Muscle layer of duodenum (tissue), 2 donors: ENCODE data around the gene ANKS1B.
A peak's percentile ranks its signal among the peaks of the same experiment; 100 is the strongest.

ENCODE experiments used
- H3K27ac ChIP-seq: one replicate; pipeline ENCODE4 v1.7.0; 2013; ENCODE audit warnings: mild to moderate bottlenecking, low read length
- H3K27me3 ChIP-seq: one replicate; pipeline ENCODE4 v1.7.0; 2013; ENCODE audit warnings: low read depth, mild to moderate bottlenecking, control low read depth, low read length
- H3K36me3 ChIP-seq, 2 donors: one replicate each; pipeline ENCODE4 v1.7.0; 2013; ENCODE audit warnings: low read length in 2 of 2, control low read depth in 1 of 2, mild to moderate bottlenecking in 1 of 2; ENCODE audit not compliant: insufficient read depth in 2 of 2, control insufficient read depth in 1 of 2
- H3K4me1 ChIP-seq, 2 donors: one replicate each; pipeline ENCODE4 v1.7.0; 2013; ENCODE audit warnings: low read length in 2 of 2, mild to moderate bottlenecking in 2 of 2, control low read depth in 1 of 2, moderate library complexity in 1 of 2; ENCODE audit not compliant: insufficient read depth in 2 of 2, control insufficient read depth in 1 of 2
- H3K4me3 ChIP-seq, 2 donors: one replicate each; pipeline ENCODE4 v1.7.0; 2013; ENCODE audit warnings: low read length in 2 of 2, low read depth in 1 of 2, mild to moderate bottlenecking in 1 of 2
- H3K9me3 ChIP-seq, 2 donors: one replicate each; pipeline ENCODE4 v1.7.0; 2013; ENCODE audit warnings: low read length in 2 of 2, control low read depth in 1 of 2, mild to moderate bottlenecking in 1 of 2; ENCODE audit not compliant: control insufficient read depth in 1 of 2
- donor health status: healthy.

Gene ANKS1B

DNA sequence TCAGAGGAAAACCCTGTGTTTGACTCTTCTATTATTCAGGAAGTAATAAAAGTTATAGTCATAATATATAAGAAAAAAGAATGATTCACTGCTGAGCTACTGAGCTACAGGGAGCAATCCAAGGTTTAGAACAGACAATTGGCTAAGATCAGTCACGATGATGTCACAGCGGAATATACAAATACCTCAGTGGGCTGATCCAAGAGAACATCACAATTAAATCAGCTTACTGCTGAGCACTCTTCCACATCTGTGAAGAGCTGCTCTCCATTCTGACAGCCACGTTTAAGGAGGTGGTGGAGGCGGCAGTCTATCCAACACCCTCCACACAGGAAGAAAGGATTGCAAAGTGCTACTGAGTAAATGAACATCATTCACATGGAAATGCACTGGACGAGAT lies 1068.6 kb downstream of the ANKS1B start:
- no peak overlapping the region for H3K27ac ChIP-seq
- no peak overlapping the region for H3K4me3 ChIP-seq
- H3K9me3 ChIP-seq = no peaks in the 10 kb centered on the region
- no peaks in the 10 kb centered on the region for H3K4me1 ChIP-seq
- no peaks in the 10 kb centered on the region for H3K36me3 ChIP-seq
- H3K27me3 ChIP-seq = no peaks in the 10 kb centered on the region

GRCh38 chr12:98912401-98912974 lies 1072.2 kb downstream of the ANKS1B start:
- Histone ChIP-seq H3K36me3 (no peaks in the 10 kb centered on the region), H3K4me1 (no peaks in the 10 kb centered on the region), H3K9me3 (no peaks in the 10 kb centered on the region), H3K27me3 (no peaks in the 10 kb centered on the region), H3K27ac (no peak overlapping the region), H3K4me3 (no peak overlapping the region)

DNA sequence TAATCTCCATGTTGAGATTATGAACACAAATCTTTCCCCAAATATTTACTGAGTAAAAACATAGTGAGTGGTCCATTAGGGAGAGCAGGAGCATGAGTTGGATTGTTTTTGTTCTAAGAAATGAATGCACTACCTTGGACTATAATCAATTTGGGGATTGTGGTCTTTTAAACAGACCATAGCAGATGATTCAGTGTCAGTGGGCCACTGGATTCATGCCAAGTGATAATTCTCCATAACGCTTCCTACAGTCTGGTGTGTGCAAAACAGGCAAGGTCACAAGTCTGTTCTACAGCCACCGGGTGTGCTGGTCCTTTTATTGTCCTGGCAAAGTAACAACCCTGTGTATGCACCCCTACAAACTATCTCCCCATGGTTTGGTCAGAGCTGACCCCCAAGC lies 1073.3 kb downstream of the ANKS1B start:
- Histone ChIP-seq H3K9me3 (no peaks in the 10 kb centered on the region), H3K27me3 (no peaks in the 10 kb centered on the region), H3K4me3 (no peak overlapping the region), H3K4me1 (no peaks in the 10 kb centered on the region), H3K27ac (no peak overlapping the region), H3K36me3 (no peaks in the 10 kb centered on the region)

- Histone ChIP-seq H3K27ac (no peak overlapping the region), H3K4me1 (no peaks in the 10 kb centered on the region), H3K4me3 (no peak overlapping the region), H3K27me3 (no peaks in the 10 kb centered on the region), H3K36me3 (no peaks in the 10 kb centered on the region), H3K9me3 (no peaks in the 10 kb centered on the region)
These were observed 1075.0 kb downstream of the ANKS1B start for GRCh38 chr12:98909746-98910145.

DNA sequence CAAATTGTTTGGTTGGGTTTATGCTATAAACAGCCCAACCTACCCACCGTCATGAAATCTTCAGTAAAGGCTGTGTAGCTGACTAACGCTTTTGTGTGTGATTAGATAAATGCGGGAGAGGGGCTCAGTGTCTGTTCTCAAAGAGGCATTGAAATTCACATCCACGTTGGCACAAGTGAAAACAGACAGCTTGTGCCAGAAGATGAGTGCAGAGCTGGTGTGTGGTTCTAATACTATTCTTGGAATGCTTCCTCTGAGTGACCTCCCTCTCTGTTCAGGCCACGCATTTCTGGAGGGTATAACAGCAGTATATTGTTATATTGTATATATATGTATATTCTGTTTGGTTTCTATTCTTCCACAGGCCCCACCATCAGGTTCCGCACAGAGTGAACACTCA lies 1075.9 kb downstream of the ANKS1B start:
- Histone ChIP-seq H3K9me3 (no peaks in the 10 kb centered on the region), H3K27me3 (no peaks in the 10 kb centered on the region), H3K36me3 (no peaks in the 10 kb centered on the region), H3K27ac (no peak overlapping the region), H3K4me3 (no peak overlapping the region), H3K4me1 (no peaks in the 10 kb centered on the region)

GRCh38 chr12:98903875-98904274 lies 1080.9 kb downstream of the ANKS1B start:
- Histone ChIP-seq H3K27me3 (no peaks in the 10 kb centered on the region), H3K36me3 (no peaks in the 10 kb centered on the region), H3K4me3 (no peak overlapping the region), H3K27ac (no peak overlapping the region), H3K9me3 (no peaks in the 10 kb centered on the region), H3K4me1 (no peaks in the 10 kb centered on the region)

DNA sequence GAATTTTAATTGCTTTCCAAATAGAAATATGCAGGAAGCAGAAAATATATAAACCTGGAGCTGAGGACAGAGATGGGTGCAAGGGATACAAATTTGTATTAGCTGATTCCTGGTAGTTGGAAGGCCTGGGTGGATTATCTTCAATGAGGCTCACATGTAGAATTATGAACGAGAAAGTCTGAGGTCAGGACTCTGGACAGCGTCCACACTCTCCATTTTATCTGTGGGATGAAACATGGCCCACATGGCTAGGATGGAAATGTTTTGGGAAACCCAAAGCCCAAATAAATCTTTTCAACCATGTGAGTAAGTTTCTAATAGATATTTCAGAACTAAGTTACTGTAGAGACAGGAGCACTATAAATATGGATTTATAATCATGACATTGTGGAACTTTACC lies 1083.5 kb downstream of the ANKS1B start:
- Histone ChIP-seq H3K27ac (no peak overlapping the region), H3K4me3 (no peak overlapping the region), H3K4me1 (no peaks in the 10 kb centered on the region), H3K27me3 (peaks cover 14% of the 10 kb centered on the region), H3K9me3 (no peaks in the 10 kb centered on the region), H3K36me3 (no peaks in the 10 kb centered on the region)

DNA sequence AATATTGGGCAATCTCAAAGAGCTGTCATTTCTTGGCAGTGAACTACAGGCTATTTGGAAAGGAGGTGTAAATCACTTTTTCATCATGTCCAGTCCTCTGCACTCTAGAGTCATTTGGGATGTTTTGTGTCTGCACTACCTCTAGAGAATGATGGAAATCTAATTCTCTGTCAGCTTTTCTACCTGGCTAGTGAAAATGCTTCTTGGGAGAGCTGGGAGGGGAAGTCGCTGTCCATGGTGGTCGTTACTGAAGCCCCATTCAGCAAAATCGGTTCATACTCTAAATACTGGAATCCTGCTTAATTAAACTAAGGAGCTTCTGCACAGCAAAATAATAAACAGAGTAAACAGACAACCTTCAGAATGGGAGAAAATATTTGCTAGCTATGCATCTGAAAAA lies 1087.8 kb downstream of the ANKS1B start:
- Histone ChIP-seq H3K9me3 (no peaks in the 10 kb centered on the region), H3K27me3 (peaks cover 29% of the 10 kb centered on the region), H3K4me3 (no peak overlapping the region), H3K27ac (no peak overlapping the region), H3K4me1 (peaks cover 0 to 19% of the 10 kb centered on the region in 2 donors), H3K36me3 (no peaks in the 10 kb centered on the region)

- Histone ChIP-seq H3K4me3 (peak overlapping the region in 1 of 2 donors; percentile 66), H3K27ac (no peak overlapping the region), H3K4me1 (peaks cover 0 to 19% of the 10 kb centered on the region in 2 donors), H3K36me3 (no peaks in the 10 kb centered on the region), H3K9me3 (no peaks in the 10 kb centered on the region), H3K27me3 (peaks cover 29% of the 10 kb centered on the region)
These were observed 1089.6 kb downstream of the ANKS1B start for GRCh38 chr12:98895086-98895651.

DNA sequence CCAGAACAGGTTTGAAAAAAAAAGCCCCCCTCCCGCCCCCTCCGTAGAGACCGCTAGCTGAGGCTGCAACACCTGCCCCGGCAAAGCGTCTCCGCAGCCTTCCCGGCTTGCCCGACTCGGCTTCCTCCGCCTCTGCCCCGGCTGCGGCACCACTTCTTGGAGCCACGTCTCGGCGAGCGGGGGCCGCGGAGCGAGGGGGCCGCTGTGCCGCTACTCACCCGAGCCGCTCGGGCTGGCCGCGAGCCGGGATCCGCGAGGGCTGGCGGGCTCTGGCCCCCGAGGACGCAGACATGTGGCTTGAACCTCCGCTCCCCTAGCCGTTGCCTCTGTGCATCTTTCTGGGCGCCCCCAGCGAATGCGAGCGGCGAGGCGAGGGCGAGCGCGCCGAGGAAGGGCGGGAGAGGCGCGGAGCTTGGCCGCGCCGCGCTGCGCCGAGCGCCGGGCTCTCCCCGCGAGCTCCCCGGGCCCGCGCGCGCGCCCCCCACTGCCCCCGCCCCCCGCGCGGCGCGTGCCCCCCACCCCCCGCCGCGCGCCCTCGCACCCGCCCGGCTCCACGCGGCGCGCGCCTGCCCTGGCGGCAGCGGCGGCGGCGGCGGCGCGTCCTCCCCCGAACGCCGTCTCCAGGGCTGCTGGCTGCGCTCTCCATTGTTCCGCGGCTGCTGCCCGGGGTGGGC lies 1090.2 kb downstream of the ANKS1B start:
- H3K36me3 ChIP-seq = no peaks in the 10 kb centered on the region
- H3K4me1 ChIP-seq = peaks cover 0 to 19% of the 10 kb centered on the region in 2 donors
- peak overlapping the region in 1 of 2 donors; percentile 66 for H3K4me3 ChIP-seq
- H3K9me3 ChIP-seq = no peaks in the 10 kb centered on the region
- H3K27me3 ChIP-seq = peaks cover 29% of the 10 kb centered on the region
- no peak overlapping the region for H3K27ac ChIP-seq

DNA sequence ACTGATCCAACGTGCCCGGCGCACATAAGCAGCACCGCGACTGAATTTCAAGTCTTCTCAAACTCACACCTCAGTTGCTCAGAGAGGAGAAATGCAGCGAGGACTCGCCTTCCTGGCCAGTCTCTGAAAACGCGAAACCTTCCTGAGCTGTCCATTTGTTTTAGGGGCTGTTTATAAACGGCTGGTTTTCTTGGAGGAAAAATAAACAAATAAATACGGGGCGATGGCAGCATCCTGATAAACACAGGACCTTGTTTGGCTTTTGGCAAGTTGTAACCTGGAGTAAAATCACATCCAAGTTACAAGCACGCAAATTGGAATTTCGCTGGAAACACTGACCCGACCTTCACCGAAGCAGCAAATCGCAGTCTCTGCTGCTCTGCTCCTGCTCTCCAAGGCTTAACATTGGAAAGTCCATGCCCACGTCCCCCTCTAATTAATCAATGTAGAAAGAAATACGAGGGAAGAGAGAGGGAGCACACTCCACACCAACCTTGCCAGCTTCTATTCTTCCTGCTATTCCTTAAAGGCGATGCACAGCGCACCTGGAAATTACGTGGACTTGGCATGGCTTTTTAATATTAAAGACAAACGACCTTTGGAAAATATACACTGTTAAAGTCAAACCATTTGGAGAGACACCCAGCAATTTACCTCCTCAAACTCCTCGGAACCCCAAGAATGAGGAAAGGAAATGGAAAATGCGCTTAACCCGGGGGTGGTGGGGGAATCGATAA lies 1090.9 kb downstream of the ANKS1B start:
- H3K27me3 ChIP-seq = peaks cover 29% of the 10 kb centered on the region
- H3K36me3 ChIP-seq = no peaks in the 10 kb centered on the region
- H3K4me3 ChIP-seq = peak overlapping the region in 1 of 2 donors; percentile 54
- H3K4me1 ChIP-seq = peaks cover 0 to 19% of the 10 kb centered on the region in 2 donors
- H3K9me3 ChIP-seq = no peaks in the 10 kb centered on the region
- H3K27ac ChIP-seq = no peak overlapping the region
